GM12801 (cell line): ENCODE results near the gene NLRC3.

ENCODE experiments used
- CTCF ChIP-seq: IDR thresholded peaks from one replicate; pipeline ENCODE4 v1.5.1; 2011; ENCODE audit warnings: control low read depth; ENCODE audit not compliant: insufficient read length; ENCODE audit errors: extremely low read depth

Gene NLRC3

GRCh38 chr16:3582276-3583165 is 5.3 kb upstream of the NLRC3 start:
- no peak for TF ChIP-seq CTCF

- TF ChIP-seq CTCF, result no peak
These were observed 4.2 kb upstream of the NLRC3 start for GRCh38 chr16:3581392-3581791.

GRCh38 chr16:3580686-3581085 is 3.5 kb upstream of the NLRC3 start:
- TF ChIP-seq CTCF, result no peak

GRCh38 chr16:3580251-3580651 is 3.0 kb upstream of the NLRC3 start:
- TF ChIP-seq CTCF, result no peak

- TF ChIP-seq CTCF, result no peak
These were observed 2.6 kb upstream of the NLRC3 start for GRCh38 chr16:3579776-3580175.

GRCh38 chr16:3578610-3579551 is 1.7 kb upstream of the NLRC3 start:
- TF ChIP-seq CTCF, result no peak

- no peak for TF ChIP-seq CTCF
These were observed 918 bp upstream of the NLRC3 start for GRCh38 chr16:3578121-3578520.
